ENCODE results near the gene STK16. TPM values are rescaled to one million over a fixed set of nuclear protein-coding genes. Genes with fewer than 3 reads are reported as not detected.

Gene STK16
- total and polyA plus RNA-seq, 12 donors = 19.2 to 55.8 (median 26.8) TPM

GRCh38 chr2:219293736-219294231, 48.5 kb downstream of the STK16 start:
- H3K27me3 ChIP-seq = no peaks in the 10 kb centered on the region
- TF ChIP-seq POLR2A (IDR thresholded peaks at IDR 0.05) (no peak), CTCF (IDR thresholded peaks at IDR 0.05) (no peak)
- no peaks in the 10 kb centered on the region for H3K9me3 ChIP-seq (replicated peaks in 1 of 3)
- no peaks in the 10 kb centered on the region for H3K36me3 ChIP-seq (replicated peaks in 1 of 2)
- no peak overlapping the region for H3K4me3 ChIP-seq
- DNase-seq = peak in 2 of 7 donors; percentile 21 to 50
- peaks cover 0 to 13% of the 10 kb centered on the region in 2 donors for H3K4me1 ChIP-seq (replicated peaks in 1 of 2)
- intact Hi-C loops (cut with DNase I) = loop anchor here (10.0 kb wide), 1 partner anchor 49 kb away; the partner anchor contains the start of genes GLB1L (in 2 of the 2) and STK16 (in 2 of the 2)
- peak overlapping the region in 1 of 5 donors; percentile 75 for H3K27ac ChIP-seq
- whole genome bisulfite sequencing, 4 donors = 80 to 87% (median 85%) methylated on average over 4 to 5 of the region's 5 CpGs

- Histone ChIP-seq H3K4me3 (peak overlapping the region in 2 of 4 donors; percentile 16 to 62), H3K27ac (peak overlapping the region in 2 of 5 donors; percentile 75 to 79), H3K4me1 (replicated peaks in 1 of 2) (peaks cover 0 to 7% of the 10 kb centered on the region in 2 donors), H3K36me3 (replicated peaks in 1 of 2) (no peaks in the 10 kb centered on the region), H3K27me3 (no peaks in the 10 kb centered on the region), H3K9me3 (replicated peaks in 1 of 3) (no peaks in the 10 kb centered on the region)
- DNase-seq = peak; percentile 80 to 93 (median 87)
- 8 to 23% (median 12%) methylated on average over 25 to 67 of the region's 67 CpGs for WGBS, 4 donors
- intact Hi-C loops (cut with DNase I) = loop anchor here (5.0 to 10.0 kb wide), 2 partner anchors 50 to 132 kb away; partner anchors contain the start of genes GLB1L (in 2 of the 2), STK16 (in 2 of the 2) and NHEJ1 (in 1 of the 2)
- TF ChIP-seq CTCF (IDR thresholded peaks at IDR 0.05) (peak; percentile 71 to 100 (median 92)), POLR2A (IDR thresholded peaks at IDR 0.05) (peak; percentile 25 to 43)
Observed at GRCh38 chr2:219294356-219295351, 49.4 kb downstream of the STK16 start.

- Histone ChIP-seq H3K27me3 (no peaks in the 10 kb centered on the region), H3K9me3 (replicated peaks in 1 of 3) (no peaks in the 10 kb centered on the region), H3K36me3 (replicated peaks in 1 of 2) (no peaks in the 10 kb centered on the region), H3K4me3 (no peak overlapping the region), H3K27ac (no peak overlapping the region), H3K4me1 (replicated peaks in 1 of 2) (peaks cover 0 to 4% of the 10 kb centered on the region in 2 donors)
- 76 to 88% (median 81%) methylated on average over 12 to 14 of the region's 14 CpGs for WGBS, 4 donors
- intact Hi-C loops (cut with DNase I) = loop anchor here (5.0 to 10.0 kb wide), 2 partner anchors 51 to 134 kb away; partner anchors contain the start of genes GLB1L (in 2 of the 2), STK16 (in 2 of the 2) and NHEJ1 (in 1 of the 2)
- TF ChIP-seq CTCF (IDR thresholded peaks at IDR 0.05) (no peak), POLR2A (IDR thresholded peaks at IDR 0.05) (no peak)
- DNase-seq = no peak
Observed at GRCh38 chr2:219296142-219296541, 50.9 kb downstream of the STK16 start.
